Lung (tissue), 12 donors: Measurements from ENCODE around the gene KRTAP19-6. TPM values are rescaled to one million over a fixed set of nuclear protein-coding genes. Genes with fewer than 3 reads are reported as not detected.
A peak's percentile ranks its signal among the peaks of the same experiment; 100 is the strongest.

Experiments used
- ATAC-seq: fragments of 200-7000 bp; cut with Tn5 transposase; one replicate; pipeline ENCODE4 v1.9.1; 2020; ENCODE audit warnings: moderate number of reproducible peaks; ENCODE audit not compliant: insufficient read depth, low FRiP score
- DNase-seq, 3 donors: peaks; one replicate each; pipeline ENCODE4 v3.0.0-alpha.2; 2013 to 2017
- H3K27ac ChIP-seq, 2 donors: one replicate each; pipeline ENCODE4 v1.5.1; 2013; ENCODE audit warnings: mild to moderate bottlenecking in 2 of 2, moderate library complexity in 2 of 2, control low read depth in 1 of 2, inconsistent platforms in 1 of 2, low read depth in 1 of 2, low read length in 1 of 2
- H3K27me3 ChIP-seq, 3 donors: one replicate each; pipeline ENCODE4 v1.5.1; 2013; ENCODE audit warnings: low read length in 2 of 3; ENCODE audit not compliant: control insufficient read depth in 3 of 3, insufficient read depth in 3 of 3
- H3K36me3 ChIP-seq, 4 donors: one replicate each; pipeline ENCODE4 v1.5.1; 2013; ENCODE audit warnings: low read length in 4 of 4, mild to moderate bottlenecking in 1 of 4, moderate library complexity in 1 of 4; ENCODE audit not compliant: control insufficient read depth in 4 of 4, insufficient read depth in 4 of 4
- H3K4me1 ChIP-seq, 5 donors: one replicate each; pipeline ENCODE4 v1.5.1; 2013; ENCODE audit warnings: low read length in 5 of 5, mild to moderate bottlenecking in 2 of 5, moderate library complexity in 1 of 5; ENCODE audit not compliant: control insufficient read depth in 5 of 5, insufficient read depth in 5 of 5
- H3K4me3 ChIP-seq: one replicate; pipeline ENCODE4 v1.5.1; 2013; ENCODE audit warnings: mild to moderate bottlenecking, control low read depth, moderate library complexity
- H3K9ac ChIP-seq, 2 donors: one replicate each; pipeline ENCODE4 v1.5.1; 2013; ENCODE audit warnings: low read length in 2 of 2, control low read depth in 1 of 2; ENCODE audit not compliant: insufficient read depth in 1 of 2
- H3K9me3 ChIP-seq, 4 donors: one replicate each; pipeline ENCODE4 v1.5.1; 2013; ENCODE audit warnings: low read length in 3 of 4, mild to moderate bottlenecking in 1 of 4, moderate library complexity in 1 of 4; ENCODE audit not compliant: control insufficient read depth in 4 of 4, insufficient read depth in 3 of 4
- CTCF ChIP-seq: IDR thresholded peaks from 2 replicates; pipeline ENCODE4 v1.5.1; 2012; ENCODE audit warnings: mild to moderate bottlenecking; ENCODE audit errors: control extremely low read depth, extremely low read depth
- WGBS, 2 donors: extraction: QIAGEN DNeasy Blood & Tissue Kit; methylation state at CpG; one replicate each; pipeline ENCODE4 v1.1.7; 2013; 5-methylcytosine and 5-hydroxymethylcytosine counted together
- polyA plus RNA-seq, 2 donors: library from polyadenylated mRNA; stranded (reverse); fragments of 200-250 nt; gene quantifications; one replicate each; pipeline ENCODE4 v1.2.1, GENCODE V29; 2013
- total RNA-seq, 2 donors: library from RNA; depleted of rRNA in 1 of 2; stranded (reverse); fragments of >200 nt in 1 of 2; gene quantifications; one replicate each; pipeline ENCODE4 v1.2.1, GENCODE V29; 2014 to 2021
- donor health status: control.
- donor health status: control.
- donor health status: Bipolar disorder and iron deficiency.
- donor health status: healthy.
- donor health status: DM: yes; HTN: yes; CAD: no.

The KRTAP19-6 gene
- total and polyA plus RNA-seq, 4 donors: not detected

- no peaks in the 10 kb centered on the region for H3K4me1 ChIP-seq
- no peak for DNase-seq
- H3K27ac ChIP-seq: no peak overlapping the region
- H3K9me3 ChIP-seq: no peaks in the 10 kb centered on the region
- H3K4me3 ChIP-seq: no peak overlapping the region
- no peaks in the 10 kb centered on the region for H3K27me3 ChIP-seq
- H3K36me3 ChIP-seq: no peaks in the 10 kb centered on the region
- no peak for ATAC-seq
- 60 to 77% methylated on average over 1 of the region's 1 CpG for WGBS, 2 donors
- TF ChIP-seq CTCF: no peak
- H3K9ac ChIP-seq: no peak overlapping the region
Observed at GRCh38 chr21:30579346-30579745, 37.7 kb upstream of the KRTAP19-6 start.

GRCh38 chr21:30577766-30578165, 36.1 kb upstream of the KRTAP19-6 start:
- H3K9ac ChIP-seq: no peak overlapping the region
- H3K36me3 ChIP-seq: no peaks in the 10 kb centered on the region
- no peak for TF ChIP-seq CTCF
- ATAC-seq: no peak
- no peak for DNase-seq
- H3K4me3 ChIP-seq: no peak overlapping the region
- H3K27me3 ChIP-seq: no peaks in the 10 kb centered on the region
- no peaks in the 10 kb centered on the region for H3K4me1 ChIP-seq
- no peaks in the 10 kb centered on the region for H3K9me3 ChIP-seq
- H3K27ac ChIP-seq: no peak overlapping the region

GRCh38 chr21:30567617-30568016, 26.0 kb upstream of the KRTAP19-6 start:
- H3K4me3 ChIP-seq: no peak overlapping the region
- no peak for DNase-seq
- no peaks in the 10 kb centered on the region for H3K36me3 ChIP-seq
- no peak overlapping the region for H3K9ac ChIP-seq
- H3K9me3 ChIP-seq: no peaks in the 10 kb centered on the region
- H3K4me1 ChIP-seq: peaks cover 0 to 2% (median 0%) of the 10 kb centered on the region in 5 donors
- H3K27ac ChIP-seq: peak overlapping the region in 1 of 2 donors; percentile 21
- H3K27me3 ChIP-seq: no peaks in the 10 kb centered on the region
- no peak for ATAC-seq
- no peak for TF ChIP-seq CTCF

GRCh38 chr21:30563630-30564029, 22.0 kb upstream of the KRTAP19-6 start:
- no peak for TF ChIP-seq CTCF
- H3K4me1 ChIP-seq: peaks cover 0 to 2% (median 0%) of the 10 kb centered on the region in 5 donors

More at GRCh38 chr21:30563630-30564029, 22.0 kb upstream of the KRTAP19-6 start:
- Histone ChIP-seq H3K9ac (no peak overlapping the region), H3K27ac (no peak overlapping the region), H3K27me3 (no peaks in the 10 kb centered on the region), H3K9me3 (no peaks in the 10 kb centered on the region), H3K36me3 (no peaks in the 10 kb centered on the region), H3K4me3 (no peak overlapping the region)
- ATAC-seq: no peak
- 80 to 89% methylated on average over 2 of the region's 2 CpGs for WGBS, 2 donors
- no peak for DNase-seq
